Naive thymus-derived CD8-positive, alpha-beta T cell (primary cell): ENCODE measurements around the gene CLDN2. TPM values are rescaled to one million over a fixed set of nuclear protein-coding genes. Genes with fewer than 3 reads are reported as not detected.

Source experiments
- ATAC-seq, 2 donors: fragments of 150-1000 bp; cut with Tn5 transposase in 1 of 2; sonication (Bioruptor Pico), chemical (Tn5 transposase) in 1 of 2; 1 replicate in 1 of 2; 2 replicates in 1 of 2; pipeline ENCODE4 v1.10.0; 2021; ENCODE audit warnings: mild to moderate bottlenecking in 2 of 2, moderate library complexity in 2 of 2
- POLR2A ChIA-PET: fragments of 350-600 bp; sonication (Branson Sonifier 250); formaldehyde crosslinking; loops from one replicate; lab custom pipeline; 2021; ENCODE audit warnings: antibody characterized with exemption; lab: Charles Lee
- DNase-seq, 10 donors: peaks; one replicate each; pipeline versions ENCODE4 v3.0.0 to v3.0.0-alpha.2; 2020 to 2022
- H3K27ac Mint-ChIP-seq, 10 donors: one replicate each; pipeline ENCODE4 v1.8.0; 2020 to 2022; ENCODE audit warnings: mild to moderate bottlenecking in 10 of 10, mixed read lengths in 10 of 10, moderate library complexity in 4 of 10, inconsistent platforms in 1 of 10
- H3K27me3 Mint-ChIP-seq, 5 donors: one replicate each; pipeline ENCODE4 v1.8.0; 2021 to 2022; ENCODE audit warnings: mixed read lengths in 5 of 5
- H3K36me3 Mint-ChIP-seq, 3 donors: one replicate each; pipeline ENCODE4 v1.8.0; 2020 to 2022; ENCODE audit warnings: mixed read lengths in 3 of 3, mild to moderate bottlenecking in 2 of 3, inconsistent platforms in 1 of 3
- H3K4me1 Mint-ChIP-seq, 4 donors: one replicate each; pipeline ENCODE4 v1.8.0; 2021 to 2022; ENCODE audit warnings: mixed read lengths in 4 of 4
- H3K4me3 Mint-ChIP-seq, 10 donors: one replicate each; pipeline ENCODE4 v1.8.0; 2020 to 2022; ENCODE audit warnings: mild to moderate bottlenecking in 10 of 10, mixed read lengths in 10 of 10, moderate library complexity in 6 of 10, inconsistent platforms in 1 of 10
- H3K9me3 Mint-ChIP-seq, 9 donors: one replicate each; pipeline ENCODE4 v1.8.0; 2020 to 2022; ENCODE audit warnings: mixed read lengths in 9 of 9, mild to moderate bottlenecking in 3 of 9, inconsistent platforms in 1 of 9, moderate library complexity in 1 of 9
- polyA plus RNA-seq, 3 donors: library from polyadenylated mRNA; unstranded; fragments of 300-500 nt; fragmentation: Illumina TruSeq; gene quantifications; one replicate each; pipeline ENCODE4 v1.2.3, GENCODE V29; 2021
- total RNA-seq, 8 experiments: library from RNA in 2 of 8; stranded (reverse) in 2 of 8; gene quantifications; one replicate each; pipeline ENCODE4 v1.2.3 and lab custom pipeline; 2021 to 2026

CLDN2 gene
- total and polyA plus RNA-seq, 5 experiments from 2014 or later = not detected

DNA sequence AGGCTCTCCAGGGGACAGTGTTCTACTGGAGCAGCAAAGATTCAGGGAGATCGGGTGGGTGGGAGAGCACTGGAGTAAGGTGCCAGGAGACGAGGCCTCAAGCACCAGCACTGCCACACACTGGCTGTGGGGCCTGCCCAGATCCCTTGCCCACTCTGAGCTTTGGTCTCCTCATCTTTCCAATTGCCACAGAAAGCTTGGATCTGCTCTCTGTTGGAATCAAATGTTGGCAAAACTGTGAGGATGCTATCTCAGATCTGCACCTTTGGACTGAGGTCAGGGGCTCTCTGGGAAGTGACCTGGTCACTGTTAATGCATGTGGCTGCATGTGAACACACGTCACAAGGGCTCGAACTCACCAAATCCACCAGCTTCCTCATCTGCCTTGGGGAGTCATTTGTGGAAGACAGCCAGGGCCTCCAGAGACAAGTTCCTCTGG is 18.4 kb upstream of the CLDN2 start:
- H3K9me3 Mint-ChIP-seq = no peaks in the 10 kb centered on the region
- H3K4me3 Mint-ChIP-seq = no peak overlapping the region
- no peaks in the 10 kb centered on the region for H3K27me3 Mint-ChIP-seq
- ATAC-seq (no peak), DNase-seq (no peak)
- no peaks in the 10 kb centered on the region for H3K36me3 Mint-ChIP-seq
- H3K27ac Mint-ChIP-seq = no peak overlapping the region
- H3K4me1 Mint-ChIP-seq = no peaks in the 10 kb centered on the region
- POLR2A ChIA-PET = no interaction called here

DNA sequence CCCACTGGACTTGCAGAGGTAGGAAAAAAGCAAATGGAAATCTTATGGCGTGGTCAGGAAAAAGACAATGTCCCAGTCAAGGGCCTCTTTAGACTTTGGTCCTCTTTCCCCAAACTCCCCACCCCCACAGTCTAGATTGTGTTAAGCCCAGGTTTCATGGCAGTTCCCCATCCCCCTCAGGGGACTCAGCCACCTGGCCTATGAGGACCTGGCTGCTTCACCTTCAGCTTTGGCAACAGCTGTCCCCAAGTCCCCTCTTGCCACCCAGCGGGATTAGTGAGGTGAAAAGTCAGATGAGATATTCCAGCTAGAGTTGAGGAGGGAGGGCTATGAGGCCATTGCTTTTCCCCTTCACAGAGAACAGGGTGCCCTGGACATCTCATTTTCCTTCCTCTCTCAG is 17.5 kb upstream of the CLDN2 start:
- H3K27me3 Mint-ChIP-seq = no peaks in the 10 kb centered on the region
- no peak overlapping the region for H3K4me3 Mint-ChIP-seq
- POLR2A ChIA-PET = no interaction called here
- ATAC-seq (no peak), DNase-seq (no peak)
- no peak overlapping the region for H3K27ac Mint-ChIP-seq
- H3K9me3 Mint-ChIP-seq = no peaks in the 10 kb centered on the region
- no peaks in the 10 kb centered on the region for H3K36me3 Mint-ChIP-seq
- no peaks in the 10 kb centered on the region for H3K4me1 Mint-ChIP-seq

DNA sequence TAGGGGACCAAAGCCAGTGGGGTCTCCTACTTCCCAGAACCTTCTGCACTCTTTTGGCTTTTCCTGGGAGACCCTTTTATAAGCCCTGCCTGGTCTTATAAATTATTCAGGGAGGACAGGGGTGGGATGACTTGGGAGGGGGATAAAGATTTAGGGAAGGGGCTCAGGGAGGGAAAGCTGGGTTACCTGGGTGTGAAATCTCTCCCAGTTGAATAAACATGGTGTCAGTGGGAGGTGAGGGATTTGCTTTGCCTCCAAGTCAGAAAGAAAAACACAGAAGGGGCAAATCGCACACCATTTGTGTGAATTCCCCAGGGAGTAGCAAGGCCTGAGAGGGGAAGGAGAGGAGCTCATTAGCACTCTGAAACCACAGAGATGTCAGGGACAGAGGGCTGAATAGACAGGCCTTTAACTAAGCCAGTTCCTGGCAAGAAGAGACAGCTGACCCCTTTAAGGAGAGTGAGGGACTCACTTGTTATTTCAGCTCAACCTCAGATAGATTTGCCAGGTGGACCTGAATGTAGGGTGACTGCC is 16.8 kb upstream of the CLDN2 start, which contains the start of gene RIPPLY1:
Gene RIPPLY1 (minus strand): TSS at position 51 of the 534 bp plus-strand sequence. CDS start 54 bp downstream, outside the sequence.
- Mint-ChIP-seq H3K4me3 (no peak within 1 kb of the TSS), H3K4me1 (no peaks in the 10 kb centered on the region), H3K36me3 (no peaks in the 10 kb centered on the region), H3K9me3 (no peaks in the 10 kb centered on the region), H3K27ac (peak within 1 kb of the TSS in 2 of 10 donors; percentile 11 to 62), H3K27me3 (no peaks in the 10 kb centered on the region)
- DNase-seq (no peak), ATAC-seq (no peak)
- POLR2A ChIA-PET = no interaction called here

DNA sequence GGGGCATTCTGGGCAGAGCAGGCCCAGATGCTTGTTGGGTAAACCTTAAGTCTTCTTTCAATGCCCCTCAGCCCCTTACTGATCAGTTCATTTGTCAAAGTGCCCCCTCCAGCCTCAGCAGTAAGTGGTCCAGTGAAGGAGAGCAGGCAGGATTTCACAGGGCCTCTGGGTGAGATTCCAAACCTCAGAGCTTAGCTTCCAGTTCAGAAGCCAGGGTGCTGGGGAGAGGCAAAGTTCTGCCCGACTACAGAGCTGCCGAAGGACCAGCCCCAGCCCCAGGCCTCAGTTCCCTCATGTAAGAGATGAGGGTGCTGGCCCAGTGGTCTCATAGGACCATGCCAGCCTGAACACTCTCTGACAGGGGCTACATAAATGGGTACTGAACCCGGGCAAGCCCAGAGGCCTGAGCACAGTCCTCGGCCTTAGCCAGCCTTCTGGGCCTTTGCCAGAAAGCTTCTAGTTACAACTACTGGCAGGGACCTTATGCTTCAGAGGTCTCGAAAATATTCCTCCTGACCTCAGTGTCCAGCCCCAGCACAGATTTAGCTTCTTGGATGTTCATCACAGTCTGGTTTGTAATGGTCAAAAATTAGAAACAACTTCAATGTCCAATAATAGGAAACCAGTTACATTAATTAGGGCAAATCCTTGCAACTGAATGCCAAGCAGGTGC is 16.2 kb upstream of the CLDN2 start:
- H3K4me3 Mint-ChIP-seq = no peak overlapping the region
- no peaks in the 10 kb centered on the region for H3K4me1 Mint-ChIP-seq
- no peaks in the 10 kb centered on the region for H3K36me3 Mint-ChIP-seq
- no peak overlapping the region for H3K27ac Mint-ChIP-seq
- DNase-seq (no peak), ATAC-seq (no peak)
- POLR2A ChIA-PET = no interaction called here
- no peaks in the 10 kb centered on the region for H3K9me3 Mint-ChIP-seq
- H3K27me3 Mint-ChIP-seq = no peaks in the 10 kb centered on the region

DNA sequence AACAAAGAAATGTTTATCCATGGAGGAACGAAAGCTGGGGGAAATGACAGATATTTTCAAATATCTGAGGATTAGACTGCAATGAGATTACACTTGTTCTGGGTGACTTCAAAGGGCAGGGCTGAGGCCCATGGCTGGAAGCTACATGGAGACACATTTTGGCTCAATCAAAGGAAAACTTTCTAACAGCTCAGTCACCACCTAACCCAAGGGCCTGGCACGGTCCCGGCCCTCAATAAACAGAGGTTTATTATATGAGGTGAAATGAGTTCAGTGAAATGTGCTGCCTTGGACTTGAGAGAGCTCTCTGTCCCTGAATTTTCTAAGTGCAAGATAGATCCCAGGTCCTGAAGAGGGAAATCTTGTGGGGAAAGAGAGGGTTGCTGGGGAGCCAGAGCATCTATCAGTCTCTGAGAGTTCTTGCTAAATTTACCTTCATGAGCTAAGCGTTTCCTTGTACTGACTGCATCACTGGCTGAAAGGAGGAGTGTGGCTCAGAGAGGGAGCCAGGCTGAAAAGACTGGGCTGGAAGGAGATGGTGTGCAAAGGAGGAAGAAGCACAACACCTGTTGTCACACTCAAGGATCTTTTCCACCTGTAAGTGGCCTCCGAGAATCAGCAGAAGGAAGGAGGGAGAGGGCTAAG is 15.0 kb upstream of the CLDN2 start:
- POLR2A ChIA-PET = no interaction called here
- Mint-ChIP-seq H3K27me3 (no peaks in the 10 kb centered on the region), H3K4me1 (no peaks in the 10 kb centered on the region), H3K4me3 (no peak overlapping the region), H3K36me3 (no peaks in the 10 kb centered on the region), H3K9me3 (no peaks in the 10 kb centered on the region), H3K27ac (peak overlapping the region in 1 of 10 donors; percentile 77)
- DNase-seq (no peak), ATAC-seq (no peak)

DNA sequence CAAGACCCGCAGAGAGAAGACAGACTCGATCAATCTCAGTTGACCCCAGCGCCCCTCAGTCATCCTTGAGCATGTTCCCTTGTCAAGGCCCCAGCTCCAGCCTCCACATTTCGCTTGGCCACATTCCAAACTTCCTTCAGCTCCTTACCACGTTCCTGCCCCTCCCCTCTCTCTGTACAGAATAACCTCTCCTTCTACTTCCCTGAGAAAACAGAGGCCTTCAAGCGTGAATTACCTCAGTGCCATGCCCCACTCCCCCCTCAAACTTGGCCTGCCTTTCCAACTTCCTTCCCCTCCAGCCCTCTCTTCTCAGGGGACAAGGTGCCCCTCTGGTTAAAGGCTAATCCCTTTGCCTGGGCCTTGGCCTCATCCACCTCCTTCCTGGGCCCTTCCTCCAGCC is 13.8 kb upstream of the CLDN2 start:
- Mint-ChIP-seq H3K9me3 (no peaks in the 10 kb centered on the region), H3K4me1 (no peaks in the 10 kb centered on the region)
- POLR2A ChIA-PET = no interaction called here

DNA sequence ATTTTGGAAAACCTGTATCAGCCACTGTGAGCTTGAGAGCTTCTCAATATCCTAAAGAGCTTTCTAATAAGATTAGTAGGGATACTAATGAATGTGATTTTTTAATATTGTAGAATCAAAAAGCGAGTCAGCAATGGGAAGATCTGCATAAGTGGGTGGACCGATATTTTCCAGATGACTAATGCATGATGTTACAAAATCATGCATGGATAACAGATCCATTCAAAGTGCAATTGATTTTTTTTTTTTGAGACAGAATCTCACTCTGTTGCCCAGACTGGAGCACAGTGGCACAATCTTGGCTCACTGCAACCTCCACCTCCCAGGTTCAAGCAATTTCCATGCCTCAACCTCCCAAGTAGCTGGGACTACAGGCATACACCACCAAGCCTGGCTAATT is 7.3 kb upstream of the CLDN2 start:
- ATAC-seq (no peak), DNase-seq (no peak)
- Mint-ChIP-seq H3K27ac (no peak overlapping the region), H3K36me3 (no peaks in the 10 kb centered on the region), H3K9me3 (no peaks in the 10 kb centered on the region), H3K4me3 (no peak overlapping the region), H3K27me3 (peaks cover 1 to 14% (median 2%) of the 10 kb centered on the region in 5 donors), H3K4me1 (peaks cover 8 to 13% (median 10%) of the 10 kb centered on the region in 4 donors)
- POLR2A ChIA-PET = no interaction called here

More for the DNA sequence above, 13.8 kb upstream of the CLDN2 start:
- Mint-ChIP-seq H3K27ac (no peak overlapping the region), H3K36me3 (no peaks in the 10 kb centered on the region), H3K27me3 (no peaks in the 10 kb centered on the region), H3K4me3 (no peak overlapping the region)
- ATAC-seq (no peak), DNase-seq (no peak)

DNA sequence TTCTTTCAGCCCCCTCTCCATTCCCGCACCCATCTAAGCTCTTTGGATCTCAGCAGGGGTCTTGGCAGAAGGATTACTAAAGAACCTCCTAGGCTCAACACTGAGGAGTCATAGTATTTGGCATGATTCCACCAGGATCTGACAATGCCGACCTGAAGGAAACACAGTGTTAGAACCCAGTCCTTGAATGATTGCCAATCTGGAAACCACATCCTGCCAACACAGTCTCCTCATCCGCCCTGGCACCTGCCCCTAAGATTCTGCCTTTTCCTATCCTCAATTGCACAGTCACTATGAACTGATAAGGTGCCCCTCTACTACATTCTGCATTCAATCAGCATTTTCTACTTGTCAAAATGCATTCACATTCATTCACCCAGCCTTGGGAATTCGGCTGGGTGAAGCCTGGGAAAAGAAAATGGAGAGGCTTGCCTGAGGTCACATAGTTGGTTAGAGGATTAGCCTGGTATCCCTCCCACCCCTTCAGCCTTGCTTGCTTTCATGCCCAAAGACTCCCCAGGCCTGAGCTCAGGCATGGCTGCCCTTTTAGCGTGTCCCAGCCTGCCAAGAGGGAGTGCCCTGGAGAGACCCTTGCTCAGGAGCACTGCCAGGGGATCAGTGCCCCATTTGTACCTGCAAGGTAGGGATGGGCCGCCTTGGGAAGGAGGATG is 2.2 kb upstream of the CLDN2 start:
- peak overlapping the region in 7 of 10 donors; percentile 14 to 65 (median 37) for H3K4me3 Mint-ChIP-seq
- H3K27me3 Mint-ChIP-seq = peaks cover 1 to 14% (median 2%) of the 10 kb centered on the region in 5 donors
- H3K36me3 Mint-ChIP-seq = no peaks in the 10 kb centered on the region
- POLR2A ChIA-PET = no interaction called here
- peak in 5 of 10 donors; percentile 9 to 54 (median 33) for DNase-seq
- no peaks in the 10 kb centered on the region for H3K9me3 Mint-ChIP-seq
- H3K4me1 Mint-ChIP-seq = peaks cover 11 to 20% (median 17%) of the 10 kb centered on the region in 4 donors
- peak; percentile 64 to 85 for ATAC-seq
- peak overlapping the region in 6 of 10 donors; percentile 9 to 89 (median 31) for H3K27ac Mint-ChIP-seq

DNA sequence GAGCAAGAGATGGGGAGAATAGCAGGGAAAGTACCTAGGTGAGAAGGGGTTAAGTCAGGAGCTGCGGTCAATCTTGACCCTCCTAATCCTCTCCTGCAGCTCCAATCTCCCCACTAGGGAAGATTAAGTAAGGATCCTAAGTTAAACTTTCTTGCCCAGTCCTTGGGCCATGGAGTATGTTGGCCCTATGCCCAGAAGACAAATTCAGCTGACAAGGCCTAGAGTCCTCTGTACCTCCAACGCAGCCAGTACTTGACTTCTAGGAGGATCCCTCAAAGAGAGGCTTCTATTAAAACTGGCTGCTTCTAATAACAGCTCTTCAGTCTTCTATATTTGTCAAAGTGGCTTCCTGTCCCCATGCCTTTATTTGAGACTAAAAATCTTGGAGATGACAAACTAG is 1.4 kb downstream of the CLDN2 start:
- Mint-ChIP-seq H3K4me1 (peaks cover 9 to 20% (median 15%) of the 10 kb centered on the region in 4 donors), H3K27me3 (no peaks in the 10 kb centered on the region), H3K27ac (no peak overlapping the region), H3K4me3 (no peak overlapping the region), H3K36me3 (no peaks in the 10 kb centered on the region), H3K9me3 (no peaks in the 10 kb centered on the region)
- ATAC-seq (no peak), DNase-seq (no peak)
- POLR2A ChIA-PET = no interaction called here

DNA sequence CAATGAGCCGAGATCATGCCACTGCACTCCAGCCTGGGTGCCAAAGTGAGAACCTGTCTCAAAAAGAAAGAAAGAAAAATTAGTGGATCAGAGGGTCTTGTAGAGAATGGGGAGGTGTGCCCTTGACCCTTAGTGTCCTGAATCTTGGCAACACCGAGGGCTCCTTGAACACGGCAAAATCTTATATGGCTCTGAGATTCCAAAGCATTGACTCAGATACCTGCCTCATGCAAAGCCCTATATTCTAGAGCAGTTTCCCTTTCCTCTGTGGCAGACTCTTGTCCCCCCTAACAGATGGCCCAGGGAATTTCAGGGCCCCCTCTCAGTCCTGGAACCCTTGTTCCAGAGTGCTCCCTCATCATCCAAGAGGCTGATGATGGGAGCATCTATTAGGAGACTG is 6.8 kb downstream of the CLDN2 start:
- ATAC-seq = no peak
- Mint-ChIP-seq H3K4me1 (no peaks in the 10 kb centered on the region), H3K36me3 (no peaks in the 10 kb centered on the region), H3K27ac (no peak overlapping the region), H3K27me3 (no peaks in the 10 kb centered on the region), H3K4me3 (no peak overlapping the region), H3K9me3 (no peaks in the 10 kb centered on the region)
- POLR2A ChIA-PET = no interaction called here
- DNase-seq = no peak

DNA sequence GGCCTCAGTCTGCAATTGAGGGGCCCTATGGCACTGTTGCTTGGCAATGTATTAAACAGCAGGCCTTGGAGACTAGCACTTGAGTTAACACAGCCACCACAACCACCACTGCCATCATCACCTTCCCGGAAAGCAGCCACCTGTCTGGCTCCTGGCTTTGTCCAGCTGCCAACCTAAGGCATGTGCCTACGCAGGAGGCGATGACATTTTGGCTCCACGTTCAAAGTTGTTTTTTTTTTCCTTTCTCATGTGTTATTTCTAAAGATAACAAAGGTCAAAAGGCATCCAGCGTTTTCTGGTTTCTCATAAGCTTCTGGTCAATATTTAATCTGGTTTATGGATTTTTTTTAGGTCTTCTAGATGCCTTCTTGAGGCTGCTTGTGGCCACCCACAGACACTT is 7.5 kb downstream of the CLDN2 start:
- Mint-ChIP-seq H3K27ac (no peak overlapping the region), H3K4me1 (no peaks in the 10 kb centered on the region), H3K4me3 (no peak overlapping the region), H3K9me3 (no peaks in the 10 kb centered on the region), H3K27me3 (no peaks in the 10 kb centered on the region), H3K36me3 (no peaks in the 10 kb centered on the region)
- POLR2A ChIA-PET = no interaction called here
- ATAC-seq = no peak
- no peak for DNase-seq

DNA sequence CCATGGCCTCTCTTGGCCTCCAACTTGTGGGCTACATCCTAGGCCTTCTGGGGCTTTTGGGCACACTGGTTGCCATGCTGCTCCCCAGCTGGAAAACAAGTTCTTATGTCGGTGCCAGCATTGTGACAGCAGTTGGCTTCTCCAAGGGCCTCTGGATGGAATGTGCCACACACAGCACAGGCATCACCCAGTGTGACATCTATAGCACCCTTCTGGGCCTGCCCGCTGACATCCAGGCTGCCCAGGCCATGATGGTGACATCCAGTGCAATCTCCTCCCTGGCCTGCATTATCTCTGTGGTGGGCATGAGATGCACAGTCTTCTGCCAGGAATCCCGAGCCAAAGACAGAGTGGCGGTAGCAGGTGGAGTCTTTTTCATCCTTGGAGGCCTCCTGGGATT is 8.0 kb downstream of the CLDN2 start:
- ATAC-seq (no peak), DNase-seq (no peak)
- H3K9me3 Mint-ChIP-seq = no peaks in the 10 kb centered on the region
- H3K27ac Mint-ChIP-seq = no peak overlapping the region
- H3K4me1 Mint-ChIP-seq = peaks cover 0 to 1% (median 0%) of the 10 kb centered on the region in 4 donors
- H3K4me3 Mint-ChIP-seq = no peak overlapping the region
- H3K36me3 Mint-ChIP-seq = no peaks in the 10 kb centered on the region
- no peaks in the 10 kb centered on the region for H3K27me3 Mint-ChIP-seq
- POLR2A ChIA-PET = no interaction called here
